MCF 10A (cell line): ENCODE measurements around the gene POU2F2. TPM values are rescaled to one million over a fixed set of nuclear protein-coding genes. Genes with fewer than 3 reads are reported as not detected.

Experiments
- BruUV-seq: library from RNA; stranded (reverse); fragments of 400-500 nt; replicated peaks from 2 replicates; lab custom pipeline; 2021; lab: Mats Ljungman, UMichigan
- CTCF ChIA-PET: fragments of 300-600 bp; sonication (Branson Sonifier 250); formaldehyde crosslinking; extraction: SDS; loops from one replicate; lab custom pipeline; 2021; ENCODE audit warnings: antibody characterized with exemption, inconsistent platforms; lab: Yijun Ruan, JAX
- POLR2A ChIA-PET: fragments of 300-600, 350-650 bp; sonication (Branson Sonifier 250); formaldehyde crosslinking; extraction: SDS; loops from one replicate; lab custom pipeline; 2020; ENCODE audit warnings: antibody characterized with exemption, inconsistent platforms; lab: Yijun Ruan, JAX
- DNase-seq: peaks from one replicate; pipeline ENCODE4 v3.0.0-alpha.2; 2018; ENCODE audit not compliant: unreplicated experiment
- H3K27ac Mint-ChIP-seq: one replicate; pipeline ENCODE4 v1.8.0; 2022; ENCODE audit warnings: mild to moderate bottlenecking, low read depth, mixed read lengths; ENCODE audit not compliant: unreplicated experiment
- H3K27me3 Mint-ChIP-seq: one replicate; pipeline ENCODE4 v1.8.0; 2022; ENCODE audit warnings: mixed read lengths; ENCODE audit not compliant: insufficient read depth, unreplicated experiment
- H3K36me3 Mint-ChIP-seq: one replicate; pipeline ENCODE4 v1.8.0; 2022; ENCODE audit warnings: mild to moderate bottlenecking, moderate library complexity, mixed read lengths; ENCODE audit not compliant: insufficient read depth, unreplicated experiment
- H3K4me1 Mint-ChIP-seq: one replicate; pipeline ENCODE4 v1.8.0; 2022; ENCODE audit warnings: mixed read lengths; ENCODE audit not compliant: insufficient read depth, unreplicated experiment
- H3K4me3 Mint-ChIP-seq: one replicate; pipeline ENCODE4 v1.8.0; 2022; ENCODE audit warnings: mild to moderate bottlenecking, moderate library complexity, mixed read lengths; ENCODE audit not compliant: unreplicated experiment
- H3K9me3 Mint-ChIP-seq: one replicate; pipeline ENCODE4 v1.8.0; 2022; ENCODE audit warnings: mixed read lengths; ENCODE audit not compliant: unreplicated experiment
- CTCF ChIP-seq: fragments of 200-600 bp; IDR thresholded peaks from one replicate; pipeline ENCODE4 v1.8.0; 2022; ENCODE audit warnings: antibody characterized with exemption, mild to moderate bottlenecking; ENCODE audit not compliant: unreplicated experiment
- intact Hi-C: fragments of 100-400 bp; cut with micrococcal nuclease; formaldehyde crosslinking; loops from 2 replicates; pipeline ENCODE4 v1.14.1; 2022
- total RNA-seq: library from RNA; stranded (reverse); gene quantifications from 2 replicates; pipeline ENCODE4 v1.2.3, GENCODE V29; 2022

The POU2F2 gene
- total RNA-seq, 1 experiment from 2014 or later, result 0.70 TPM

- no peaks in the 10 kb centered on the region for H3K36me3 Mint-ChIP-seq
- POLR2A ChIA-PET, result interaction anchor here (0.7 to 1.0 kb wide), 2 partner anchors 10 to 218 kb away, joined by 3 to 7 read pairs; no protein-coding TSS in a partner anchor
- peak; percentile 43 for TF ChIP-seq CTCF
- intact Hi-C loops, result no loop called here
- H3K4me1 Mint-ChIP-seq, result peaks cover 8% of the 10 kb centered on the region
- peaks cover 30% of the 10 kb centered on the region for H3K27me3 Mint-ChIP-seq
- CTCF ChIA-PET, result interaction anchor here (0.6 to 1.4 kb wide), 4 partner anchors 21 to 165 kb away, joined by 3 to 6 read pairs (median 4); no protein-coding TSS in a partner anchor
- no TSS peak for BruUV-seq
- H3K4me3 Mint-ChIP-seq, result no peak overlapping the region
- peak; percentile 61 for DNase-seq
- no peaks in the 10 kb centered on the region for H3K9me3 Mint-ChIP-seq
- no peak overlapping the region for H3K27ac Mint-ChIP-seq
Measured at GRCh38 chr19:42176990-42177685, 44.9 kb upstream of the POU2F2 start.

GRCh38 chr19:42176649-42176989, 44.4 kb upstream of the POU2F2 start:
- no peak for TF ChIP-seq CTCF
- Mint-ChIP-seq H3K4me1 (peaks cover 8% of the 10 kb centered on the region), H3K36me3 (no peaks in the 10 kb centered on the region), H3K27ac (no peak overlapping the region), H3K27me3 (peaks cover 25% of the 10 kb centered on the region), H3K9me3 (no peaks in the 10 kb centered on the region), H3K4me3 (peak overlapping the region; percentile 59)
- ChIA-PET POLR2A (interaction anchor here (0.7 to 1.0 kb wide), 3 partner anchors 9 to 219 kb away, joined by 3 to 7 read pairs (median 3); no protein-coding TSS in a partner anchor), CTCF (interaction anchor here (0.6 to 2.6 kb wide), 7 partner anchors 8 to 206 kb away, joined by 3 to 14 read pairs (median 4); no protein-coding TSS in a partner anchor)
- intact Hi-C loops, result no loop called here
- DNase-seq, result peak; percentile 38
- BruUV-seq, result no TSS peak

GRCh38 chr19:42175952-42176648, 43.9 kb upstream of the POU2F2 start:
- POLR2A ChIA-PET, result interaction anchor here (0.8 to 1.0 kb wide), 2 partner anchors 9 to 31 kb away, joined by 3 to 7 read pairs; no protein-coding TSS in a partner anchor
- no TSS peak for BruUV-seq
- intact Hi-C loops, result no loop called here
- CTCF ChIA-PET, result interaction anchor here (0.6 to 2.6 kb wide), 8 partner anchors 9 to 207 kb away, joined by 3 to 14 read pairs (median 4); no protein-coding TSS in a partner anchor
- Mint-ChIP-seq H3K27me3 (peaks cover 25% of the 10 kb centered on the region), H3K4me3 (peak overlapping the region; percentile 59), H3K9me3 (no peaks in the 10 kb centered on the region), H3K36me3 (no peaks in the 10 kb centered on the region), H3K4me1 (peaks cover 8% of the 10 kb centered on the region), H3K27ac (no peak overlapping the region)
- no peak for DNase-seq
- no peak for TF ChIP-seq CTCF
